ENCODE data around the gene HTRA1. TPM values are rescaled to one million over a fixed set of nuclear protein-coding genes. Genes with fewer than 3 reads are reported as not detected.

Gene HTRA1
- total RNA-seq, 1 donor from 2014 or later: 1,504 TPM

DNA sequence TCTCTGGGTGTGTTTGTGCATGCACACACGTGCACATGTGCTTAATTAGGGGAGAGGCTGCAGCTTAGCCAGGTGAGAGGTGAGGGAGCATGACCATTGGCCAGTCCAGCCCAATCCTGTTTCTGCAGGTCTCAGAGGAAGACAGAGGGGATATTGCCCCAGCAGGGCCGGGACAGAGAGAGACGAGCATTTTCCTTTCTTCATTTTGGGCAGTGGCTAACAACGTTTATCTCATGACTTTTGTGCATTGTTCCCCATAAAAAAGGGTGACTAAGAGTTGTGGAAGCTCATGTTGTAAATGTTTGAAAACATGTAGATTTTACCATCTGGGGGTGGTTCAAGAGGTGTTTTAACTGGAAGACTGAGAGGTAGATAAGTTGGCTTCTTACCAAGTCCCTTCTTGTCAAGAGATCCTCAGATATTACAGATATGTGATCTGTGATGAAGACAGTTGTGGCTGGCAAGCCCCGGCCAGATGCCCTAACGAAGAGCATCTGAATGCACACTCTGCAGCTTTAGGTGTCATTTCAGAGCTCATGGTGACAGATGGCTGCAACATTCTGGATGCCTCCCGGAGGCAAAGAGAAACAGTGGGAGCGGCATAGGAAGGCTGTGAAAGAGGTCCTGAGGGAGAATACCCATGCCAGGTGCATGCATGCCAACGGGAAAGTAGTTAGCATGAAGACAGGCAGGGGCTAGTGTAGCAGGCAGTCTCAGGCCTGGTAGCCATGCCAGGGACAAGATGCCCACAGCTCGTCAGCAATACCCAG lies 82.5 kb downstream of the HTRA1 start:
- H3K27me3 Mint-ChIP-seq (ENCODE audit: low read depth): peaks cover 15% of the 10 kb centered on the region
- no peak overlapping the region for H3K27ac Mint-ChIP-seq (ENCODE audit: unreplicated experiment)
- H3K4me1 Mint-ChIP-seq (ENCODE audit: low read depth): no peaks in the 10 kb centered on the region
- no peak for DNase-seq (ENCODE audit: low spot score)
- no peaks in the 10 kb centered on the region for H3K9me3 Mint-ChIP-seq (ENCODE audit: low read depth)
- no peak overlapping the region for H3K4me3 Mint-ChIP-seq (ENCODE audit: unreplicated experiment)
- TF ChIP-seq, protein P1, sequence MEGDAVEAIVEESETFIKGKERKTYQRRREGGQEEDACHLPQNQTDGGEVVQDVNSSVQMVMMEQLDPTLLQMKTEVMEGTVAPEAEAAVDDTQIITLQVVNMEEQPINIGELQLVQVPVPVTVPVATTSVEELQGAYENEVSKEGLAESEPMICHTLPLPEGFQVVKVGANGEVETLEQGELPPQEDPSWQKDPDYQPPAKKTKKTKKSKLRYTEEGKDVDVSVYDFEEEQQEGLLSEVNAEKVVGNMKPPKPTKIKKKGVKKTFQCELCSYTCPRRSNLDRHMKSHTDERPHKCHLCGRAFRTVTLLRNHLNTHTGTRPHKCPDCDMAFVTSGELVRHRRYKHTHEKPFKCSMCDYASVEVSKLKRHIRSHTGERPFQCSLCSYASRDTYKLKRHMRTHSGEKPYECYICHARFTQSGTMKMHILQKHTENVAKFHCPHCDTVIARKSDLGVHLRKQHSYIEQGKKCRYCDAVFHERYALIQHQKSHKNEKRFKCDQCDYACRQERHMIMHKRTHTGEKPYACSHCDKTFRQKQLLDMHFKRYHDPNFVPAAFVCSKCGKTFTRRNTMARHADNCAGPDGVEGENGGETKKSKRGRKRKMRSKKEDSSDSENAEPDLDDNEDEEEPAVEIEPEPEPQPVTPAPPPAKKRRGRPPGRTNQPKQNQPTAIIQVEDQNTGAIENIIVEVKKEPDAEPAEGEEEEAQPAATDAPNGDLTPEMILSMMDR (IDR thresholded peaks at IDR 0.05): no peak
- H3K36me3 Mint-ChIP-seq (ENCODE audit: low read depth): no peaks in the 10 kb centered on the region

DNA sequence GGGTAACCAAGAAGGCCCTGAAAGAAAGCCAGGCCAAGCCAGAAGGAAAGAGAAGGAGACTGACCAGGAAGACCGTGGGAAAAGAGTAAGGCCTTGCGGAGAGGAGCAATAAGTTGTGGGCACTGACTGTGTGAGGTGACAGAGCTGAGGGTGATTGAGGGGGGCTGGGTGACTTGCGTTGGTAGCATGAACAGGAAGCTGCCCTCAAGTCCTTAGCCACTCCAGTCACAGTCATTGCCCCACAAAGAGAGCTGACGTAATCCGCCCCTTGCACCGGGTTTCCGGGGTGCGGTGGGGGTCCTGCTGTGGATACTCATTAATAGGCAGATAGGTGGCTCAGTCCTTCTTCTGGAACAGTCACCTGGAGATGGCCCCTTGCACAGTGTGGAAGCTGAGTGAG lies 83.1 kb downstream of the HTRA1 start:
- H3K9me3 Mint-ChIP-seq (ENCODE audit: low read depth): no peaks in the 10 kb centered on the region
- TF ChIP-seq, protein P1 (IDR thresholded peaks at IDR 0.05): no peak
- no peak overlapping the region for H3K27ac Mint-ChIP-seq (ENCODE audit: unreplicated experiment)
- peaks cover under 1% of the 10 kb centered on the region for H3K4me1 Mint-ChIP-seq (ENCODE audit: low read depth)
- DNase-seq (ENCODE audit: low spot score): no peak
- H3K4me3 Mint-ChIP-seq (ENCODE audit: unreplicated experiment): no peak overlapping the region
- no peaks in the 10 kb centered on the region for H3K36me3 Mint-ChIP-seq (ENCODE audit: low read depth)
- peaks cover 13% of the 10 kb centered on the region for H3K27me3 Mint-ChIP-seq (ENCODE audit: low read depth)

DNA sequence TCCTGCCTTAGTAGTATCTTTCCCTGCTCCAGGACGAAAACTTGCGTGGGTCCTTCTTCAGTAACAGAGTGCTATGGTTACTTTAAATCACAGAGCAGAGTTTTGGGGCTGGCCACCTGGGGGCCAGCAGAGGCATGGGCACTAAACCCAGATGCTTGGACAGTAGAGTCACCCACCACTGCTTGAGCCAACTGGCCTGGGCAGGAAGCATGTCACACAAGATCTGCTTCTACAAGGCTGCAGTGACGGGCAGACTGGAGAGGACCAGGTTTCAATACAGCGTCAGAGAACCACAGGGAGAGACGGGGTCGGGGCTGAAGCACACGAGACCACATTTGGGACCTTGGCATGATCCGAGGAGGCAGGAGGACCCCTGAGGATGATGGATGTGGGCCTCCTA lies 84.9 kb downstream of the HTRA1 start:
- peaks cover 7% of the 10 kb centered on the region for H3K27me3 Mint-ChIP-seq (ENCODE audit: low read depth)

DNA sequence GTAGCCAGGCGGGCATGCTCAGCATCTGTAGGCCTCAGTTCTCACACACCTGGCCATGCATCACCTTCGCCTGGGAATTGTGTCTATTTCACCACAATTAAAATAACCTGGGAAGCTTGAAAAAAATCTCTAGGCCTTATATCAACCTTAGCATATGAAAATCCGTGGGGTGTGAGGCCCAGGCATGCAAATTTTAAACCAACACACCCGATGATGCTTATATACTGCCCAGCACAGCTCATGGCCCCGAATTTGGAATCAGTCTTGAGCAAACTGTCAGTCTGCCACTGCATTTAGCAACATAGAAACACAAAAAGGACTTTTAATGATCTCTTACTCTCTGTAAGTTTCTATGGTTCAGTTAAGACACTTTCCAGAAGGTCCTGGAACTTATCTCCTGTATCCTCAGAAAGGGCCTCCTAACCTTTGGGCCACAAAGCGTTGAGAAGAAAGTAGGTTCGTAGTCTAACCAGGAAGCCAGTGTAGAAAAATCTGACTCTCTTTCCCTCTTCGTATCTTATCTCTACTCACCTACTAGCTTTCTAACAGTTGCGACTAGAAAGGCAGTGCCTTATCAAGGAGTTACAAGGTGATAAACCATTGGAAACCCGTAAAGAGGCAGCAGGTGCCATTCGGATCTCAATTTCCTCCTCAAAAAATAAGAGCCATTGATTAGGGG lies 87.2 kb downstream of the HTRA1 start:
- Mint-ChIP-seq H3K4me1 (ENCODE audit: low read depth) (peaks cover 7% of the 10 kb centered on the region), H3K9me3 (ENCODE audit: low read depth) (no peaks in the 10 kb centered on the region), H3K27me3 (ENCODE audit: low read depth) (no peaks in the 10 kb centered on the region), H3K4me3 (ENCODE audit: unreplicated experiment) (no peak overlapping the region), H3K36me3 (ENCODE audit: low read depth) (no peaks in the 10 kb centered on the region), H3K27ac (ENCODE audit: unreplicated experiment) (no peak overlapping the region)
- TF ChIP-seq, protein P1 (IDR thresholded peaks at IDR 0.05): no peak
- no peak for DNase-seq (ENCODE audit: low spot score)

More for the DNA sequence above, 84.9 kb downstream of the HTRA1 start:
- Mint-ChIP-seq H3K9me3 (ENCODE audit: low read depth) (no peaks in the 10 kb centered on the region), H3K36me3 (ENCODE audit: low read depth) (no peaks in the 10 kb centered on the region), H3K27ac (ENCODE audit: unreplicated experiment) (no peak overlapping the region), H3K4me1 (ENCODE audit: low read depth) (peaks cover 7% of the 10 kb centered on the region), H3K4me3 (ENCODE audit: unreplicated experiment) (no peak overlapping the region)
- DNase-seq (ENCODE audit: low spot score): no peak
- TF ChIP-seq, protein P1 (IDR thresholded peaks at IDR 0.05): no peak

DNA sequence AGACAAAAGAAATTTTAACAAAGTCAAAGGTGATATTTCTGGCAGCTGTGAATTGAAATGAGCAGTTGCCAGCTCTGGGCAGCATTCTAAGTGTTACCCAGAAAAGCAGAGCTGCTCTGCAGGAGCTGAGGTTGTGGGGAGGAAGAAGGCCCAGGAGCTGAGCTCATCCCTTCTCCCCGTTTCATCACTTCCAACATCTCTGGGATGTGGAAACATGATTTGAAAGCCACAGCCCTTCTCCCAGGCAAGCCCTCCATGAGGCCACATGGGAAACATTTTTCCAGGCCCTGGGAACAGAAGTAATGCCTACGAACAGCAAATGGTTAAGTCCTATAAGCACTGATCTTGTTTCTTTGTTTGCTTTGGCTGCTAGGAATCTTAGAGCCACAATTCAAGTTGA lies 88.3 kb downstream of the HTRA1 start:
- no peaks in the 10 kb centered on the region for H3K36me3 Mint-ChIP-seq (ENCODE audit: low read depth)
- DNase-seq (ENCODE audit: low spot score): no peak
- no peak overlapping the region for H3K4me3 Mint-ChIP-seq (ENCODE audit: unreplicated experiment)
- TF ChIP-seq, protein P1 (IDR thresholded peaks at IDR 0.05): no peak
- no peaks in the 10 kb centered on the region for H3K9me3 Mint-ChIP-seq (ENCODE audit: low read depth)
- no peak overlapping the region for H3K27ac Mint-ChIP-seq (ENCODE audit: unreplicated experiment)
- H3K4me1 Mint-ChIP-seq (ENCODE audit: low read depth): peaks cover 7% of the 10 kb centered on the region
- no peaks in the 10 kb centered on the region for H3K27me3 Mint-ChIP-seq (ENCODE audit: low read depth)

Data from chondrocyte (in vitro differentiated cells).